Activated naive CD8-positive, alpha-beta T cell (primary cell): Measurements from ENCODE around the gene PAPOLG.

ENCODE experiments used
- H3K27ac Mint-ChIP-seq: one replicate; pipeline ENCODE4 v1.8.0; 2021; ENCODE audit warnings: mixed read lengths
- H3K27me3 Mint-ChIP-seq: one replicate; pipeline ENCODE4 v1.8.0; 2021; ENCODE audit warnings: mixed read lengths
- H3K36me3 Mint-ChIP-seq: one replicate; pipeline ENCODE4 v1.8.0; 2021; ENCODE audit warnings: mixed read lengths
- H3K4me1 Mint-ChIP-seq: one replicate; pipeline ENCODE4 v1.8.0; 2021; ENCODE audit warnings: low read depth, mixed read lengths
- H3K4me3 Mint-ChIP-seq: one replicate; pipeline ENCODE4 v1.8.0; 2021; ENCODE audit warnings: mild to moderate bottlenecking, mixed read lengths
- H3K9me3 Mint-ChIP-seq: one replicate; pipeline ENCODE4 v1.8.0; 2021; ENCODE audit warnings: low read depth, mixed read lengths

Gene PAPOLG

DNA sequence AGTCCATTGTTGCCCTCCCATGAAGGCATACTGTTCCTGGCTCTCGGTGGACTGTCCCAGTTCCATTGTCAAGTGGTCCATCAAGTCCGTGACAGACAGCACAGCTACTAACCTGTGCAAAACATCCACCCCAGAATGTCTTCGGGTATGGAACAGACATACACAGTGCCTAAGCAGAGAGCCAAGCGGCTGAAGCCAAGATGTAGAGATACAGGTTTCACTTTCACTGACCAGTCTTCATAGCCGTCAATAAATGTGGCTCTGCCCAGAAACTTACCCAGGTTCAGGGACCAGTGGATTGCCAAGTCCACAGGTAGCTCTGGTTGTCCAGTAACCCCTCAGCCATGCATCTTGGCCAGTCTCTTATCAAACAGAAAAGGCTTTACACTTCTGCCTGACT lies 10.7 kb upstream of the PAPOLG start:
- H3K4me1 Mint-ChIP-seq, result peaks cover 16% of the 10 kb centered on the region

GRCh38 chr2:60745761-60746160 lies 10.3 kb upstream of the PAPOLG start:
- H3K27ac Mint-ChIP-seq, result no peak overlapping the region
- H3K4me3 Mint-ChIP-seq, result no peak overlapping the region
- peaks cover 16% of the 10 kb centered on the region for H3K4me1 Mint-ChIP-seq
- H3K36me3 Mint-ChIP-seq, result no peaks in the 10 kb centered on the region
- H3K9me3 Mint-ChIP-seq, result no peaks in the 10 kb centered on the region
- H3K27me3 Mint-ChIP-seq, result no peaks in the 10 kb centered on the region

More for the DNA sequence above, 10.7 kb upstream of the PAPOLG start:
- H3K36me3 Mint-ChIP-seq, result no peaks in the 10 kb centered on the region
- no peak overlapping the region for H3K27ac Mint-ChIP-seq
- H3K27me3 Mint-ChIP-seq, result no peaks in the 10 kb centered on the region
- H3K4me3 Mint-ChIP-seq, result no peak overlapping the region
- H3K9me3 Mint-ChIP-seq, result no peaks in the 10 kb centered on the region

- Mint-ChIP-seq H3K27me3 (no peaks in the 10 kb centered on the region), H3K4me3 (no peak overlapping the region), H3K4me1 (peaks cover 16% of the 10 kb centered on the region), H3K27ac (no peak overlapping the region), H3K9me3 (no peaks in the 10 kb centered on the region), H3K36me3 (no peaks in the 10 kb centered on the region)
These were observed 9.8 kb upstream of the PAPOLG start for GRCh38 chr2:60746318-60746717.

GRCh38 chr2:60759654-60760053 lies 3.6 kb downstream of the PAPOLG start:
- H3K36me3 Mint-ChIP-seq, result peaks cover 8% of the 10 kb centered on the region
- H3K27me3 Mint-ChIP-seq, result no peaks in the 10 kb centered on the region
- H3K4me1 Mint-ChIP-seq, result peaks cover 53% of the 10 kb centered on the region
- H3K9me3 Mint-ChIP-seq, result no peaks in the 10 kb centered on the region
- peak overlapping the region; percentile 16 for H3K27ac Mint-ChIP-seq
- H3K4me3 Mint-ChIP-seq, result no peak overlapping the region

DNA sequence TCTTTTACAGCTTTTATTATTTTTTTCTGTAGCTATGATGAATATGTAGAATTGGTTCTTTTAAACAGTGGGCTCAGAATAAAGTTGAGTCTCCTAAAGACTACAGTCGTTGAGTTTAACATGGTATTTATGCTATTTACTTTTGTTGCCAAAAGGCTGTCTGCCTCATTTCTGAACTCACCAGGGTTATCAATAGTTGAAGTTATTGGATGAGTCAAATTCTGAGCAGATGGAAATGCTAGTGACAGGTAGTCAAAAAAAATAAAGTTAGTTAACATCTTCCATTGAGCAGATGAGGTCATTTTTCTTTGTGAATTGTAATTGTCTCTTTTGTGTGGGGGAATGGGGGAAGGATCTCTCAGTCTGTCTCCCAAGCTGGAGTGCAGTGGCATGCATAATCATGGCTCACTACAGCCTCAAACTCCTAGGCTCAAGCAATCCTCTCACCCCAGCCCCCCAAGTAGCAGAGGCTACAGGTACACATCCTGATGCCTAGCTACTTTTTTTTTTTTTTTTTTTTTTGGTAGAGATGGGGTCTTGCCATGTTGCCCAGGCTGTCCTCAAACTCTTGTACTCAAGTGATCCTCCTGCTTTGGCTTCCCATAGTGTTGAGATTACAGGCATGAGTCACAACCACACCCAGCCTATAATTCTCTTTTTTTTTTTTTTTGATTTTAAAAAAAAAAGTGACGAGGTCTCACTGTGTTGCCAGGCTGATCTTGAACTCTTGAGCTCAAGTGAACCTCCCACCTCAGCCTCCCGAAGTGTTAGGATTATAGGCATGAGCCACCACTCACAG lies 8.9 kb downstream of the PAPOLG start:
- Mint-ChIP-seq H3K27ac (no peak overlapping the region), H3K9me3 (no peaks in the 10 kb centered on the region), H3K4me3 (no peak overlapping the region), H3K36me3 (peaks cover 16% of the 10 kb centered on the region), H3K27me3 (no peaks in the 10 kb centered on the region), H3K4me1 (peaks cover 47% of the 10 kb centered on the region)

DNA sequence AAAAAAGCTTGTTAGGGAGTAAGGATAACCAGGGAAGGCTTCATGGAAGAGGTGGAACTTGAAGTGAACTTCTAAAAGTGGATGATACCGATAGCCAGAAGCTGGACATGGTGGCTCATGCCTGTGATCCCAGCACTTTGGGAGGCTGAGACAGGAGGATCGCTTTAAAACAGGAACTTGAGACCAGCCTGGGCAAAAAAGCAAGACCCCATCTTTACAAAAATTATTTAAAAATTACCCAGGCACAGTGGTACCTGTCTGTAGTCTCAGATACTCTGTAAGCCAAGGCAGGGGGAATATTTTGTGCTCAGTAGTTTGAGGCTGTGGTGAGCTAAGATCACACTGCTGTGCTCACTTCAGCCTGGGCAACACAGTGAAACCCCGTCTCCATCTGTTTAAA lies 10.2 kb downstream of the PAPOLG start:
- H3K4me3 Mint-ChIP-seq, result no peak overlapping the region
- no peaks in the 10 kb centered on the region for H3K9me3 Mint-ChIP-seq
- peak overlapping the region; percentile 50 for H3K27ac Mint-ChIP-seq
- peaks cover 39% of the 10 kb centered on the region for H3K4me1 Mint-ChIP-seq
- no peaks in the 10 kb centered on the region for H3K27me3 Mint-ChIP-seq
- peaks cover 13% of the 10 kb centered on the region for H3K36me3 Mint-ChIP-seq

- H3K4me1 Mint-ChIP-seq, result peaks cover 18% of the 10 kb centered on the region
- no peaks in the 10 kb centered on the region for H3K9me3 Mint-ChIP-seq
- H3K27me3 Mint-ChIP-seq, result no peaks in the 10 kb centered on the region
- H3K27ac Mint-ChIP-seq, result no peak overlapping the region
- H3K36me3 Mint-ChIP-seq, result peaks cover 13% of the 10 kb centered on the region
- H3K4me3 Mint-ChIP-seq, result no peak overlapping the region
These were observed 15.4 kb downstream of the PAPOLG start for GRCh38 chr2:60771508-60771907.

DNA sequence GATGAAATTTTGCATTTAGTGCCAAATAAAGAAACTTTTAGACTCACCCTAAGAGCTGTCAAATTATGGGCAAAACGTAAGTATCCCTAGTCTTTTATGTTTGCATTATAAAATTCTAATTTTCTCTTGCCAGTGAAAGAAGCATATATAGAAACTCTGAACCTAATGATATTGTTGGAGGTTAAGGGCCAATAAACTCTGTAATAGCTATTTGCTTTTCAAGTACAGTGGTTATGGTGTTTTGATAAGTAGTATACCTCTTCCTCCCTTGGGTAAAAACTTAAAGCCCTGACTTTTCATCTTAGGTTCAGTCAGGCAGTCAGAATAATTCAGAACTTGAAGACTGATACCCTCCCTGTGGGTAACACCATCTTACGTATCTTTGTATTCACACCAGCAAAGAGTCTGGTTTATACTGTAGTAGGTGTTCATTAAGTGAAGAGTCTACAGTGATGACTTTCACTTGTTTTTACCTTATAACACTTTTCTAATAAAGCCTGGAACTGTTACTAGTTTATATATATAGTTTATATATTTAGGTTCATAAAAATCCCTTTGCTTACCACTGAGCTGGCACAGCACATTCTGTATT lies 19.1 kb downstream of the PAPOLG start:
- peaks cover 6% of the 10 kb centered on the region for H3K36me3 Mint-ChIP-seq
- H3K27me3 Mint-ChIP-seq, result no peaks in the 10 kb centered on the region
- H3K4me3 Mint-ChIP-seq, result no peak overlapping the region
- peaks cover under 1% of the 10 kb centered on the region for H3K4me1 Mint-ChIP-seq
- H3K9me3 Mint-ChIP-seq, result no peaks in the 10 kb centered on the region
- H3K27ac Mint-ChIP-seq, result no peak overlapping the region

GRCh38 chr2:60778352-60778751 lies 22.3 kb downstream of the PAPOLG start:
- no peak overlapping the region for H3K27ac Mint-ChIP-seq
- H3K4me1 Mint-ChIP-seq, result no peaks in the 10 kb centered on the region
- H3K9me3 Mint-ChIP-seq, result no peaks in the 10 kb centered on the region
- peaks cover 4% of the 10 kb centered on the region for H3K36me3 Mint-ChIP-seq
- no peak overlapping the region for H3K4me3 Mint-ChIP-seq
- no peaks in the 10 kb centered on the region for H3K27me3 Mint-ChIP-seq

DNA sequence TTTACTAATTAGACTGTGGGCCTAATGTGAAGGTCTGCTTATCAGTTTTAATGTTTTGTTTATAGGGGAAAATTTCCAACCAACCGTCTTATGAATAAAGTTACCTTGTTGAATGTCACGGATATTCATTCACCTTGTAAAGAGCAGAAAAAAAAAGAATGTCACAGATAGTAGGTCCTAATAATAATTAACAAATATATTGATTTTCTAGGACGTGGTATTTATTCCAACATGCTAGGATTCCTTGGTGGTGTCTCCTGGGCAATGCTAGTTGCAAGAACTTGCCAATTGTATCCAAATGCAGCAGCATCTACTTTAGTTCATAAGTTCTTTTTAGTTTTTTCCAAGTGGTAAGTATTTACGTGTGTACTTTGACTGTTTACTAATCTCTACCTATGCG lies 23.4 kb downstream of the PAPOLG start:
- Mint-ChIP-seq H3K27ac (no peak overlapping the region), H3K4me1 (no peaks in the 10 kb centered on the region), H3K4me3 (no peak overlapping the region), H3K36me3 (peaks cover 4% of the 10 kb centered on the region), H3K9me3 (no peaks in the 10 kb centered on the region), H3K27me3 (no peaks in the 10 kb centered on the region)

GRCh38 chr2:60780721-60781120 lies 24.7 kb downstream of the PAPOLG start:
- Mint-ChIP-seq H3K9me3 (no peaks in the 10 kb centered on the region), H3K4me3 (no peak overlapping the region), H3K36me3 (peaks cover 4% of the 10 kb centered on the region), H3K4me1 (no peaks in the 10 kb centered on the region), H3K27ac (no peak overlapping the region), H3K27me3 (no peaks in the 10 kb centered on the region)

GRCh38 chr2:60793169-60793568 lies 37.1 kb downstream of the PAPOLG start:
- Mint-ChIP-seq H3K9me3 (no peaks in the 10 kb centered on the region), H3K4me1 (peaks cover 10% of the 10 kb centered on the region), H3K27me3 (no peaks in the 10 kb centered on the region), H3K4me3 (no peak overlapping the region), H3K36me3 (peaks cover 3% of the 10 kb centered on the region), H3K27ac (no peak overlapping the region)

GRCh38 chr2:60794271-60794863 lies 38.3 kb downstream of the PAPOLG start:
- Mint-ChIP-seq H3K27me3 (no peaks in the 10 kb centered on the region), H3K27ac (peak overlapping the region; percentile 2), H3K36me3 (peaks cover 3% of the 10 kb centered on the region), H3K4me3 (no peak overlapping the region), H3K9me3 (no peaks in the 10 kb centered on the region), H3K4me1 (peaks cover 10% of the 10 kb centered on the region)

- Mint-ChIP-seq H3K9me3 (no peaks in the 10 kb centered on the region), H3K36me3 (peaks cover 3% of the 10 kb centered on the region), H3K27me3 (no peaks in the 10 kb centered on the region), H3K27ac (peak overlapping the region; percentile 75), H3K4me3 (no peak overlapping the region), H3K4me1 (peaks cover 10% of the 10 kb centered on the region)
These were observed 40.8 kb downstream of the PAPOLG start for GRCh38 chr2:60796573-60797509.

DNA sequence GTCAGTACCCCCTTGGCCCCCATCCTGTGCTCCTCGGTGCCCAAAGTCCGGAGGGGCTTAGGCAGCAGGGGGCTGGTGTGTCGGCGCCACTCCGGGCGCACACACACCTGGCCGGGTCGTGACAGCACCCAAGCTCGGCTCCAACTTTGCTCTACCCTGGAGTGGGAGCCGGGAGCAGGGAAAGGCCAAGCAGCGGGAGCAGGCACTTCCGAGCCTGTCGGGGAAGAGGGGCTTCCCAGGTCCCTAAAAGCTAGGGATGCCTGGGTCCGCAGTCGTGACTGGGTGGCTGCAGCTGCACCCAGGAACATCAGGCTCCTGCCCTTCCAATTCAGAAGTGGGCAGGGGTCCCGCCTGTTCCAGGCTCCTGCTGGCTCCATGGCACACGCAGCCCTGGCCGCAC lies 48.4 kb downstream of the PAPOLG start:
- H3K9me3 Mint-ChIP-seq, result no peaks in the 10 kb centered on the region
- H3K27me3 Mint-ChIP-seq, result no peaks in the 10 kb centered on the region
- no peak overlapping the region for H3K4me3 Mint-ChIP-seq
- H3K4me1 Mint-ChIP-seq, result peaks cover 43% of the 10 kb centered on the region
- H3K36me3 Mint-ChIP-seq, result no peaks in the 10 kb centered on the region
- no peak overlapping the region for H3K27ac Mint-ChIP-seq
